Stimulated activated CD8-positive, alpha-beta memory T cell treated with anti-CD3 and anti-CD28 coated beads, Interleukin-2, amount 100 ng/mL, for 1 hour (primary cell): ENCODE results near the gene EBF3.
"Not testable (repeated sequence)": the region's sequence is repeated elsewhere in the genome, so short reads cannot be mapped to it uniquely, and the experiment has no call there.

ENCODE experiments used
- DNase-seq, 2 donors: peaks; one replicate each; pipeline ENCODE4 v3.0.0-alpha.2; 2020; ENCODE audit warnings: low read depth in 2 of 2

Gene EBF3

GRCh38 chr10:129929343-129930292 lies 34.5 kb downstream of the EBF3 start:
- DNase-seq: no peak

- no peak for DNase-seq
Observed at GRCh38 chr10:129927351-129928120, 36.5 kb downstream of the EBF3 start.

- no peak for DNase-seq
Observed at GRCh38 chr10:129926066-129927055, 37.7 kb downstream of the EBF3 start.

- DNase-seq: no peak
Observed at GRCh38 chr10:129924375-129925085, 39.5 kb downstream of the EBF3 start.

- DNase-seq: no peak
Observed at GRCh38 chr10:129922598-129923123, 41.4 kb downstream of the EBF3 start.

GRCh38 chr10:129921801-129922597 lies 42.1 kb downstream of the EBF3 start:
- DNase-seq: no peak

GRCh38 chr10:129921065-129921670 lies 42.9 kb downstream of the EBF3 start:
- DNase-seq: no peak

- not testable (repeated sequence) for DNase-seq
Observed at GRCh38 chr10:129920187-129920586, 43.9 kb downstream of the EBF3 start.

GRCh38 chr10:129919358-129919757 lies 44.7 kb downstream of the EBF3 start:
- DNase-seq: no peak

- DNase-seq: no peak
Observed at GRCh38 chr10:129918836-129919235, 45.2 kb downstream of the EBF3 start.

- no peak for DNase-seq
Observed at GRCh38 chr10:129918401-129918800, 45.7 kb downstream of the EBF3 start.

- no peak for DNase-seq
Observed at GRCh38 chr10:129917936-129918335, 46.1 kb downstream of the EBF3 start.

GRCh38 chr10:129916506-129916995 lies 47.5 kb downstream of the EBF3 start:
- no peak for DNase-seq

GRCh38 chr10:129915526-129916378 lies 48.3 kb downstream of the EBF3 start:
- no peak for DNase-seq

- no peak for DNase-seq
Observed at GRCh38 chr10:129914960-129915359, 49.1 kb downstream of the EBF3 start.

GRCh38 chr10:129914153-129914855 lies 49.8 kb downstream of the EBF3 start:
- DNase-seq: no peak

- no peak for DNase-seq
Observed at GRCh38 chr10:129912986-129913695, 50.9 kb downstream of the EBF3 start.
